Effector memory CD8-positive, alpha-beta T cell (primary cell): ENCODE data around the gene MEGF10.

Experiments
- ATAC-seq: fragments of 150-1000 bp; cut with Tn5 transposase; replicated peaks from 2 replicates; pipeline ENCODE4 v1.10.0; 2021; ENCODE audit warnings: mild to moderate bottlenecking, moderate library complexity
- DNase-seq, 3 experiments: peaks; one replicate each; pipeline ENCODE4 v3.0.0; 2021
- H3K27ac Mint-ChIP-seq, 2 donors: one replicate each; pipeline ENCODE4 v1.8.0; 2022; ENCODE audit warnings: mild to moderate bottlenecking in 2 of 2, mixed read lengths in 2 of 2, moderate library complexity in 2 of 2
- H3K27me3 Mint-ChIP-seq, 2 donors: one replicate each; pipeline ENCODE4 v1.8.0; 2022; ENCODE audit warnings: mixed read lengths in 2 of 2
- H3K36me3 Mint-ChIP-seq: one replicate; pipeline ENCODE4 v1.8.0; 2022; ENCODE audit warnings: mild to moderate bottlenecking, moderate library complexity, mixed read lengths; ENCODE audit not compliant: insufficient read depth
- H3K4me1 Mint-ChIP-seq, 2 donors: one replicate each; pipeline ENCODE4 v1.8.0; 2022; ENCODE audit warnings: low read depth in 2 of 2, mixed read lengths in 2 of 2
- H3K4me3 Mint-ChIP-seq, 2 donors: one replicate each; pipeline ENCODE4 v1.8.0; 2022; ENCODE audit warnings: mild to moderate bottlenecking in 2 of 2, mixed read lengths in 2 of 2, moderate library complexity in 2 of 2
- H3K9me3 Mint-ChIP-seq, 2 donors: one replicate each; pipeline ENCODE4 v1.8.0; 2022; ENCODE audit warnings: mixed read lengths in 2 of 2

Gene MEGF10

GRCh38 chr5:127402361-127402760 lies 111.8 kb downstream of the MEGF10 start:
- ATAC-seq (no peak), DNase-seq (no peak)
- H3K36me3 Mint-ChIP-seq, result no peaks in the 10 kb centered on the region
- no peaks in the 10 kb centered on the region for H3K9me3 Mint-ChIP-seq
- H3K4me1 Mint-ChIP-seq, result no peaks in the 10 kb centered on the region
- H3K4me3 Mint-ChIP-seq, result no peak overlapping the region
- peaks cover 12 to 31% of the 10 kb centered on the region in 2 donors for H3K27me3 Mint-ChIP-seq
- H3K27ac Mint-ChIP-seq, result no peak overlapping the region

- ATAC-seq (no peak), DNase-seq (no peak)
- H3K36me3 Mint-ChIP-seq, result no peaks in the 10 kb centered on the region
- peaks cover 12 to 31% of the 10 kb centered on the region in 2 donors for H3K27me3 Mint-ChIP-seq
- H3K4me1 Mint-ChIP-seq, result no peaks in the 10 kb centered on the region
- H3K4me3 Mint-ChIP-seq, result no peak overlapping the region
- no peak overlapping the region for H3K27ac Mint-ChIP-seq
- H3K9me3 Mint-ChIP-seq, result no peaks in the 10 kb centered on the region
Measured at GRCh38 chr5:127404190-127404589, 113.6 kb downstream of the MEGF10 start.

GRCh38 chr5:127406326-127407121 lies 115.9 kb downstream of the MEGF10 start:
- Mint-ChIP-seq H3K36me3 (no peaks in the 10 kb centered on the region), H3K27me3 (peaks cover 12 to 25% of the 10 kb centered on the region in 2 donors), H3K27ac (no peak overlapping the region), H3K4me1 (peaks cover 4 to 11% of the 10 kb centered on the region in 2 donors), H3K4me3 (no peak overlapping the region), H3K9me3 (no peaks in the 10 kb centered on the region)
- DNase-seq, result no peak
- ATAC-seq, result no peak

GRCh38 chr5:127409246-127409917 lies 118.8 kb downstream of the MEGF10 start:
- Mint-ChIP-seq H3K36me3 (no peaks in the 10 kb centered on the region), H3K9me3 (no peaks in the 10 kb centered on the region), H3K4me3 (peak overlapping the region in 1 of 2 donors; percentile 29), H3K27ac (peak overlapping the region in 1 of 2 donors; percentile 74), H3K27me3 (peaks cover 12 to 16% of the 10 kb centered on the region in 2 donors), H3K4me1 (peaks cover 4 to 11% of the 10 kb centered on the region in 2 donors)
- ATAC-seq (peak; percentile 85), DNase-seq (peak in 2 of 3 experiments; percentile 4 to 6)

- ATAC-seq (no peak), DNase-seq (no peak)
- no peak overlapping the region for H3K4me3 Mint-ChIP-seq
- H3K9me3 Mint-ChIP-seq, result no peaks in the 10 kb centered on the region
- no peak overlapping the region for H3K27ac Mint-ChIP-seq
- no peaks in the 10 kb centered on the region for H3K36me3 Mint-ChIP-seq
- H3K4me1 Mint-ChIP-seq, result peaks cover 4 to 11% of the 10 kb centered on the region in 2 donors
- peaks cover 11 to 12% of the 10 kb centered on the region in 2 donors for H3K27me3 Mint-ChIP-seq
Measured at GRCh38 chr5:127409921-127410675, 119.5 kb downstream of the MEGF10 start.

GRCh38 chr5:127410959-127411358 lies 120.4 kb downstream of the MEGF10 start:
- H3K9me3 Mint-ChIP-seq, result no peaks in the 10 kb centered on the region
- ATAC-seq, result peak; percentile 42

GRCh38 chr5:127411381-127411780 lies 120.8 kb downstream of the MEGF10 start:
- ATAC-seq (no peak), DNase-seq (no peak)
- Mint-ChIP-seq H3K27me3 (peaks cover 7 to 8% of the 10 kb centered on the region in 2 donors), H3K4me1 (peaks cover 4 to 11% of the 10 kb centered on the region in 2 donors), H3K27ac (no peak overlapping the region), H3K9me3 (no peaks in the 10 kb centered on the region), H3K4me3 (no peak overlapping the region), H3K36me3 (no peaks in the 10 kb centered on the region)

More at GRCh38 chr5:127410959-127411358, 120.4 kb downstream of the MEGF10 start:
- H3K27me3 Mint-ChIP-seq, result peaks cover 11 to 12% of the 10 kb centered on the region in 2 donors
- no peak for DNase-seq
- peaks cover 4 to 11% of the 10 kb centered on the region in 2 donors for H3K4me1 Mint-ChIP-seq
- no peak overlapping the region for H3K27ac Mint-ChIP-seq
- no peak overlapping the region for H3K4me3 Mint-ChIP-seq
- H3K36me3 Mint-ChIP-seq, result no peaks in the 10 kb centered on the region

- DNase-seq, result no peak
- H3K4me3 Mint-ChIP-seq, result no peak overlapping the region
- H3K27me3 Mint-ChIP-seq, result no peaks in the 10 kb centered on the region
- peaks cover 4 to 11% of the 10 kb centered on the region in 2 donors for H3K4me1 Mint-ChIP-seq
- no peaks in the 10 kb centered on the region for H3K9me3 Mint-ChIP-seq
- H3K27ac Mint-ChIP-seq, result no peak overlapping the region
- ATAC-seq, result no peak
- no peaks in the 10 kb centered on the region for H3K36me3 Mint-ChIP-seq
Measured at GRCh38 chr5:127412698-127413097, 122.1 kb downstream of the MEGF10 start.

- no peak overlapping the region for H3K4me3 Mint-ChIP-seq
- no peak for DNase-seq
- no peak for ATAC-seq
- H3K27ac Mint-ChIP-seq, result no peak overlapping the region
- no peaks in the 10 kb centered on the region for H3K27me3 Mint-ChIP-seq
- H3K36me3 Mint-ChIP-seq, result no peaks in the 10 kb centered on the region
- peaks cover 4 to 10% of the 10 kb centered on the region in 2 donors for H3K4me1 Mint-ChIP-seq
- no peaks in the 10 kb centered on the region for H3K9me3 Mint-ChIP-seq
Measured at GRCh38 chr5:127415034-127415433, 124.4 kb downstream of the MEGF10 start.

GRCh38 chr5:127416906-127417305 lies 126.3 kb downstream of the MEGF10 start:
- Mint-ChIP-seq H3K36me3 (no peaks in the 10 kb centered on the region), H3K9me3 (no peaks in the 10 kb centered on the region), H3K4me1 (no peaks in the 10 kb centered on the region), H3K27ac (no peak overlapping the region), H3K27me3 (peaks cover 0 to 6% of the 10 kb centered on the region in 2 donors), H3K4me3 (no peak overlapping the region)
- DNase-seq (no peak), ATAC-seq (no peak)

- no peaks in the 10 kb centered on the region for H3K4me1 Mint-ChIP-seq
- no peak for DNase-seq
- H3K36me3 Mint-ChIP-seq, result no peaks in the 10 kb centered on the region
- no peak for ATAC-seq
- no peak overlapping the region for H3K27ac Mint-ChIP-seq
- no peaks in the 10 kb centered on the region for H3K9me3 Mint-ChIP-seq
- peaks cover 0 to 6% of the 10 kb centered on the region in 2 donors for H3K27me3 Mint-ChIP-seq
- no peak overlapping the region for H3K4me3 Mint-ChIP-seq
Measured at GRCh38 chr5:127417528-127417927, 126.9 kb downstream of the MEGF10 start.

- H3K27me3 Mint-ChIP-seq, result peaks cover 0 to 6% of the 10 kb centered on the region in 2 donors
- H3K4me3 Mint-ChIP-seq, result no peak overlapping the region
- H3K9me3 Mint-ChIP-seq, result no peaks in the 10 kb centered on the region
- H3K4me1 Mint-ChIP-seq, result no peaks in the 10 kb centered on the region
- H3K36me3 Mint-ChIP-seq, result no peaks in the 10 kb centered on the region
- no peak overlapping the region for H3K27ac Mint-ChIP-seq
- ATAC-seq, result no peak
- DNase-seq, result no peak
Measured at GRCh38 chr5:127418367-127418766, 127.8 kb downstream of the MEGF10 start.

GRCh38 chr5:127418974-127419682 lies 128.5 kb downstream of the MEGF10 start:
- Mint-ChIP-seq H3K9me3 (no peaks in the 10 kb centered on the region), H3K36me3 (no peaks in the 10 kb centered on the region), H3K4me3 (no peak overlapping the region), H3K27me3 (peaks cover 0 to 6% of the 10 kb centered on the region in 2 donors), H3K4me1 (no peaks in the 10 kb centered on the region), H3K27ac (no peak overlapping the region)
- ATAC-seq (no peak), DNase-seq (no peak)
